HG03354 (cell line): ENCODE data around the gene FOXP2.

Source experiments
- ATAC-seq: cut with Tn5 transposase; IDR thresholded peaks from one replicate; pipeline ENCODE4 v1.9.1; 2021; ENCODE audit warnings: mild to moderate bottlenecking; ENCODE audit not compliant: unreplicated experiment, poor library complexity, severe bottlenecking

The FOXP2 gene

GRCh38 chr7:114689406-114689805 is 274.8 kb downstream of the FOXP2 start:
- ATAC-seq, result no peak

GRCh38 chr7:114691605-114692004 is 277.0 kb downstream of the FOXP2 start:
- ATAC-seq, result no peak

DNA sequence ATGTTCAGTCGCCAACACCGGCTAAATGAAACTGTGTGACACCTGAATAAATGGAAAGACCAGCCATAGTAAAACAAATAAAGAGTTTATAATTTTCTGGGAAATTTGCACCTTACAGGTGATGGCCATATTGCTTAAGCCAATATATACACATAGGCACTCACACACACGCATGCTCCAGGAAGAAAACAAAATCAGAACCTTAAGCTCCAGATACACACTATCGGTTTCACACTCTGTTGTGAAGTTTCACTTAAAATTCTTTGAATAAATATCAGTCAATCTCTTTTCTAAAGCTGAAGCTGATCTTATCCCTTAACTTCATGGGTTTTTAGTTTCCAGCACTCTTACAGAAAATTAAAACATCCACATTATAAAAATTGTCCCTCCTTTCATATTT is 280.6 kb downstream of the FOXP2 start:
- no peak for ATAC-seq

DNA sequence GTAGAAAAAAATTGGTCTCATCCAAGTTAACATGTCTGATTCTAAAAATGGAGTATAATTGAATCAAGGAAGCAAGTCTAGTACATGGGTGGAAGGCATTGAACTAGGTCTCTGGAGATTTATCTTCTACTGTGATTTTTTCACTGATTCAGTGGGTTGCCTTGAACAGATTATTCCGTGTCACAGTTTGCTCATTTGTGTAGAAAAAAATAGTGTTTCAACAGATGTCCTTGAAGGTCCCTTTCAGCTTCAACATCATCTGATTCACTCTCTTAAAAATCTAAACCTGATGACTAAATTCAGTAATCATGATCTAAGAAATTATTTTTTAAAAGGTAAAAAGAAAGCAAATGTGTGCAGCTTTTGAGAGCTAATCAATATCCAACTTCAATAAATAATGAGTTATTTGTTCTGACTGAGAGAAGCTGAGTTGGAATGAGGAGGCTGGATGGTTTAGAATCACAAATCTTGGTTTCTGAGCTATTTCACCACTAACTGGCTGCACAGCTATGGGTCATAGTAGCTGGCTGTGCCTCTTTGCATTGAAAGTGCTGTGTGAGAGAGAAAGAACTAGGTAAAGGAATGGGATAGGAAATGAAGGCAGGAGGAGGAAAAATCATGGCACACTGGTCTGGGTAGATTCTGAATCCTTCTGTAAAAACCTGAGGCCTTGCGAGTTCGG is 285.8 kb downstream of the FOXP2 start:
- ATAC-seq, result no peak

DNA sequence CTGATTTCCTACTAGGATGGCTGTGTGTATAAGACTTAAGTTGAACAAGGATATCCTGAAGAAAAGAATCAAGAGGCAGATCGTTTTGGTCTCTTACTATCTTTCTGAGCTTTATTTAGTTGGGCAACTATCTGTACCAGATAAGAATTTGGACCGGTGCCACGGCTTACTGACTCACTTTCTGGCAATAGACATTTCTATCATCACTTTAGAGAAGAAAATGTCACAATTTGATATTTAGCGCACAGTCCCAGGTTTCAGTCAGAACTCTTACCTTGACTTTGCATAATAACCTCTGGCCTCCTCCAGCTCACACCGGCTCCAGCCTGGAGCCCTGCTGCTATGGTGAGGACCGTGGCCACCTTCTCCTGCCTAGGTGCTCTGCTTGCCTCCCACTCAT is 289.1 kb downstream of the FOXP2 start:
- ATAC-seq, result no peak

- no peak for ATAC-seq
Observed at GRCh38 chr7:114708646-114709045, 294.0 kb downstream of the FOXP2 start.

DNA sequence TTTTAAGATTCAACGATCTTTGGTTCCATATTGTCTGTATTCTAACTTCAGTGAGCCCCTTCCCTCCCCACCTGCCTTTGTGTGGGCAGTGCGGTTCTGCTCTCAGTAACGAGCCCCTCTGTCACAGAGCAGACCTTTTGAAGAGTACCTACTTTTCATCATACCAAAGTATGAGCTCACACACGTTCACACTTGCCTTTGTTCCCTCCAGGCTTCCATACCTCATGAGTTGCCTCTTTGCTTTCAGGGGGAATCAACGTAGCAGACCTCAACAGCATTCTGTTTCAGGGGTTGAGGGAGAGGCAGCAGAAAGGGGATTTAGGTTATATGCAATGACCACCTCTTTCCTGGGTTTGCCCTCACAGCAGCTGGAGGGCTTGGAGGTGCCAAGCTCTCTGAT is 295.9 kb downstream of the FOXP2 start:
- no peak for ATAC-seq

GRCh38 chr7:114711241-114711640 is 296.6 kb downstream of the FOXP2 start:
- no peak for ATAC-seq

DNA sequence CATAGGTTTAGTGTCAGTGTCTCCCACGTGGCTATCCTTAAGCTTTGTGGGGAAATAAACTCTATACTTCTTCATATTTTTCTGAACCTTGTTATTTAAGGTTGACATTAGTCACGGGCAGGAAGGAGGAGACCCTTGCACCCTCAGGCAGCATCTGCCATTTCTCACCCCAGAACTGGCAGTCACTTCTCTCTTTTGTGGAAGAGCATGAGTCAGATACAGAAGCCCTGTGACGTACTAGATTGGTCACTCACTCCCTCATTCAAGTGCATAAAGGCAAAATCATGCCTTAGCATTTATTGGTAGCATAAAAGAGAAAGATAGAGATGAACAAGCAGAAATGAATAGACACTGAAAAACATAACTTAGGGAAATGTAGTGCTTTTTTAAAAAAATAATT is 301.3 kb downstream of the FOXP2 start:
- ATAC-seq, result no peak

DNA sequence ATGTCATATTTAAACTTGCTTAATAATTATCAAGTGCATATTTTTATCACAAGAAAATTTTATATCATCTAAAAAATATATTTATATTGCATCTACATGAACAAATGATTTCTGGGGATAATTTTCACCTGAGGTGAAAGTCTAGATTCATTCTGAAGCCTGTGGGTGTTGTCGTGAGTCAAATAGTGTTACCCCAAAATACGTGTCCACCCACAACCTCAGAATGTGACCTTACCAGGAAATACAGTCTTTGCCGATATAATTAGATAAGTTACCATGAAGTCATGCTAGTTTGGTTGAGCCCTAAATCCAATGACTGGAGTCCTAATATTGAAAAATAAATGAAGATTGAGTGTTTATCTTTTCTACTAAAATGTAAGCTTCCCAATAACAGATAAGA is 304.2 kb downstream of the FOXP2 start:
- ATAC-seq, result no peak

DNA sequence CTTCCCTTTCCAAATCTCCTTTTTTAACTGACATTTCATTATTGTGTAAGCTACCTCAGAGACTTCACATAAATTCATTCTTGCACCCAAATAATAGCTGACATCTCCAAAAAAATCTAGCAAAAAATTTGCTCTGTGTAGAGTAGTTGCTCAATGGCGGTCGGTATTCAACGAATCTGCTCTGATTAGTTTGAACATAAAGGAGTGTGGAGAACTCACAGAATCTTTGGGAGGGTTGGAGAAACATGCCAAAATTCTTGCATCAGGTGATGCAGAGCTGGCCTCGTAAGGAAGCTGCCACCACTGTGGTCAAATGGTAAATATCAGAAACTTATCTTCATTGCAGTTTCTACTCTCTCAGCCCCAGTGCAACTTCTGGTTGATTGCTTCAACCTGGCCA is 306.1 kb downstream of the FOXP2 start:
- ATAC-seq, result no peak

GRCh38 chr7:114722562-114722961 is 307.9 kb downstream of the FOXP2 start:
- peak; percentile 35 for ATAC-seq

GRCh38 chr7:114723308-114723707 is 308.7 kb downstream of the FOXP2 start:
- no peak for ATAC-seq

DNA sequence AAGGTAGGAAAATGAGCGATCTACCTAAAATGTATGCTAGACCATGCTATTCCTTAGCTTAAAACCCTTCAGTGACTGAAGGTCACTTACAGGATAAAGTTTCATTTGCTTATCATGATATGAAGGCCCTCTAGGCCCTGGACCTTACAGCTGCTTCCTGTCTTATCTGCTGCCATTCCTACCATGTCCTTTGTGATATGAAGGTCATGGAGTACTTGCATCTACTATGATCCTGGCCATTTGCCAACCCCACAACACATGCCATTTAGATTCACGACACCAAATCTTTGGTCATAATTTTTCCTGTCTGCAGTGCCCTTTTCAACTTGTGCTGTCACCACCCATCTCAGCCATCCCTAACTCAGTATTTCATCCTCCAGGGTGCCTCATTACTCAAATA is 325.5 kb downstream of the FOXP2 start:
- no peak for ATAC-seq

DNA sequence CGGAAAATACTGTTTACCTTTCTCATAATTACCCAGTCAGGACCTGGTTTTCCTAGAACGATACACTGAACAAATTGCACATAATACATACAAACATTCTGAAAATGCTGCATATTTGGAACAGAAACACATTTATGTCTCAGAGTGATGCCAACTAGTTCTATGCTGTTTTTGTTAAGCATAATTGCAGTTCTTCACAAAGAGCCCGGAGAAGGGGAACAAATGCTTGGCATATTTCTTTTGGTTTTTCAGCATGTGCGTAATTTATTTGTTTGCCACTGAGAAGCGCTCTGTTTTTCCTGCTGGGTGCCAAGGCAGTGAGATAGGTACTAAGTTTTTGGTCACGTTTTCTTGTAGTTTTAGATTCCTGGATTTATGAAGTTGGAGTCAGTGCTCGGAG is 326.3 kb downstream of the FOXP2 start:
- no peak for ATAC-seq

DNA sequence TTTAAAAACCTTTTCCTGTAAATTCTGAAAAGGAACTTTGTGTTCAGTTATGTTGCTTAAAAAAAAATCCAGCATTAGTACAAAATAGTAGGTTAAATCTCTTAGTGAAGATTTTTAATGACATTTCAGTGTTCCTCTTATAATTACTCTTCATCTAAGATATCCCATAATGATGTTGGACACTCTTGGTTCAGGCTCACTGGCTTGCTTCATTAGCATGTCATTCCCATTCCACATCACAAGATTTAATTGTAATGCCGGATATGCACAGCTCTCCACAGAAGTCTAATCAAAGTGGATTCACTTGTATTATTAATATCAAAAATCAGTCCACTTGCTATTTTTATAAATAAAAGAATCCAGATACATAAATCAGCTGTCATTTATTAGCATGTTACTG is 327.3 kb downstream of the FOXP2 start:
- ATAC-seq, result no peak
